ENCODE results near the gene USP20.

Gene USP20

DNA sequence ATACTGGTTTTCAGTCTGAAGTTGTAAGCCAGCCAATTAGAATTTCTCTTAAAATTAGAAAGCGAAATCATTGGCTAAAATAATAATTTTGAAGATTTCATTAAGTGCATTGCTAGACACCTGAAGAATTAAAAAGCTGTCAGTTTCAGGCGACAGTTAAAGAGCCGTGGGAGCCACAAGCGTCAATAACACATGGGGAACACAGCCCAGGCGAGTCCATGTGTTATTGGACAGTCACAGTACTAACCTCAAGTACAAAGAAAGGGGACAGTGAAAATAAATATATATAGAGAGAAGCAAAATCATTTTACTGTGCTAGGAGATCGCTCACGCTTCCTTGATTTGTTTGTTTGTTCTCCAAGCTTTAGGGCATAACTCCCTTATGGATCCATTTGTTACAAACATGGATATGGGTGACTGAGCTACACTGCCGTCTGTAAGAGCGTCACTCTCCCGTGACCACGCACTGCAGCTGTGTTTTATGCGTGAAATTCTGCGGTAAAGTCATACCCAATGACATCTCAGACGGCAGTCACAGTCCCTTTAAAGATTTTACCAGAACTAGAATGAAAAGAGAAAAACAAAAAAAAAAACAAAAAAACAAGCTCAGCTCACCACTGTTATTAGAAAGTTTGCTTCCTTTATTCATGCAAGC is 83.2 kb downstream of the USP20 start:
- DNase-seq (ENCODE audit: low read depth in 2 of 2): no peak

DNA sequence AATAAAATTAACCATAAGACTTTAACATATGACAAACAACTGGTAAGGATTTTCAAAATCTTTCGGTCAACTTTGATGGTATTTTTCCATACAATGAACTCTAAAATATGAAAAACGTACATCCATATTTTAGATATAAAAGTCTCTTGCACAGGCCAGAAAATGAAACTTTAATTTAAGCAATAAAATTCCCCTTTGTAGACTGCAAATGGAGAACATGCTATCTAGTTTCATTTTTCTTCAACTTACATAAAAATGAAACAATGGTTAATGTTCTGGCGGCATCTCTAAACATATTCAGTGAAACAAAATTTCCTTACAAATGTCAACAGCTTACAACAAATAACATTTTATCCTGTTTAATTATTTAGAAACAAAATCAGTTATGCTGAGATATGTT is 84.0 kb downstream of the USP20 start:
- DNase-seq (ENCODE audit: low read depth in 2 of 2): no peak

DNA sequence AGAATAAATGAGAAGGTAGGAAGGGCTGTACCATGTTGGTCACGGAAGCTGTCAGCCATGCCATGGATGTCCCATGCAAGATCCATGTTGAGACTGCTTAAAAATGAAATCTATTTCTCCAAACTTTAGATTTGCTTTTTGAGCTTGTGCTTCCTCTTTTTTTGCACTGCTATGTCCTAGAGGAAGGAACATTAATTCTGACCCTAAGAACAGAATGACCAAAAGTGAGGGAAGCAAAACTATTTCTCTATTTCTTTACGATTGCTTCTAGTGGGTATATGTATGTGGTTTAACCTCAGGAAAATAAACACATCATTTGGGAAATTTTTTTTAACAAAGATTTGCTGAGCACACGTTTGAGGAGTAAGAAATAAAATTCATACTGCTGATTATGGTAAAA is 84.6 kb downstream of the USP20 start:
- no peak for DNase-seq (ENCODE audit: low read depth in 2 of 2)

DNA sequence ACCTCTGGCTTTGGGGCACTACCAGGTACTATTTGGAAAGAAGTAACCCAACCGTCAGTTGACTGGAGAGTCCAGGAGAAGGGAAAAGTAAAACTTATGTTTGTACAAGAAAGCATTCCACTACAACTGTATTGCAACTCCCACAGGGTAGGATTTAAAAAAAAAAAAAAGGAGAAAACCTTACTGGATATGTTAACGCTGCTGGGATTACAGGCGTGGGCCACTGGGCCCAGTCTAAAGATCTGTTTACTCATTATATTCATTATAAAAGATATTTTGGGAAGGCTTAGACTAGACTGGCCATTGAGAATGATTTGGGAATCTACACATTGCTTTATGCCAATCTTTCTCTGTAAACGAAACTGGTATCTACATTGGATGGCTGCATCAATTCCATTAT is 86.6 kb downstream of the USP20 start:
- no peak for DNase-seq (ENCODE audit: low read depth in 2 of 2)

DNA sequence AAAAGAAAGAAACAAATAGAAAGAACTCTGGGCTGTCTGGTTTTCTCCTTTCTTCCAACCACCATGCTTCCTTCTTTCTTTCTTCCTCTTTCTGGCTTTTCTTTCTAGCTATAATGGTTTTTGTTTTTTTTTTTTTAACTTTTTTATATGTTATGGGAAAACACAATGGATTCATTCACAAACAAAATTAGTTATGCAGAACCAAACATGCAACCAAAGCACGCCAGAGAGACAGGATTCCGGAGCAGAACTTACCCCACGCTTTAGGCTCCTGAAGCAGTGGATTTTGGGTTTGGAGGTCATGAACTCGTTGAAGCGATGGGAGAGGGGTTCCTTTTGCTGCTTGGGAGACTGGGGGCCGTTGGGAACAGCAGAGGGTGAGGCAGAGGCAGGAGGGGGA is 88.3 kb downstream of the USP20 start:
- DNase-seq (ENCODE audit: low read depth in 2 of 2): no peak

DNA sequence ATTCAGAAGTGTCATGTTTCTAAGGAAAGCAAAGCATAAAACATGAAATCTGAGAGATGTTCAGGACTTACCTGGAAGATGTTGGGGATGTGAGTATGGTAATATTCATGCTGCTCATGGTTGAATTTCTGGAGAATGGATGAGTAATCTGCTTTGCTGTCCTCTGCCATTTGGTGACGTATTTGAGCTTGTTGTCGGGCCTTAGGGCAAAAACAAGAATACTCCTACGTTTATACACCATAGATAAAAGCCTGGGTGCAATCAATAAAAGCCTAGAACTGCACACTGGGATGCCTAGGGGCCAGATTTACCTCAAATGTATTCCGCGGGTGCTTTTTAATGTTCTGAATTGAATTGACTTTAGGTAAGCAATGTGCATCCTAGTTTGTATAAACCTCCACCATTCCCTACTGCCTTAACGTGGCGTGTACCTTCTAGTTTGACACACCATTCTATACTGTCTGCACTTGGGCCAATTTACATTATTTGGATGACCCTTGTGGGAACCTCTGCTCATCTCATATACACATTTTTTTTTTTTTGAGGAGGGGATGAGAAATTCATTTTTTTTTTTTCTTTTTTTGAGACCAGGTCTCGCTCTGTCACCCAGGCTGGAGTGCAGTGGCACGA is 94.4 kb downstream of the USP20 start:
- DNase-seq (ENCODE audit: low read depth in 2 of 2): no peak

DNA sequence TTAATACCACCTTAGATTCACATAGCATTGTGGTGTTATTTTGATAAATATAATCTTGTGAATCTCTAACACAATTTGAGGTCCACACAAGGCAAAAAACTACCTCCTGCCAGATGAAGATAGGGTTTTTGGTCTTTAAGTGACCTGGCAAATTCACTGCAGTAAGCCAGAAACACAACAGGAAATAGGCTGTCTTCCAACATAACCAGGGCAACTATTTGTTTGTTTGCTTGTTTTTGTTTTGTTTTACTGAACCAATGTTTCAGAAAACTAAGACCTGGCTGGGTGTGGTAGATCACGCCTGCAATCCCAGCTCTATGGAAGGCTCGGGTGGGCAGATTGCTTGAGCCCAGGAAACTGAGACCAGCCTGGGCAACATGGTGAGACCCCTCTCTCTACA is 95.5 kb downstream of the USP20 start:
- no peak for DNase-seq (ENCODE audit: low read depth in 2 of 2)
